ENCODE results near the gene CALHM4.

CALHM4 gene

DNA sequence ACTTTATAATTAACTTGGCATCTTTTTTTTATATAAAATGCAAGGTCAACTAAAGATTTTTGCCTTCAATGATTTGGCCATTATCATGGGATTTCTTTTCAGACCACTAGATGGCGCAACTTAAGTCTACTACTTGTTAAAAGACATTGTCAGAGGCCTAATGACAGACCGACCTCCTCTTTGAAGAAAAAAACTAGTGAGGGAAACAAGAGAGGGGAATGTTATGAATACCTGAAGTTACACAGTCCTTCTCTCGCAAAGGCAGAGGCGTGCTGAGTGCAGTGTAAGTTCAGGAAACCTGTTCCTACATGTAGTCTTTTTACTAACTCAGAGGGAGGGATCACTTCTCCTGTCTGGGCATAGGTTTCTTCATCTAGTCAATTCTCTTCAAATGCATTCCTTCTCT is 17.3 kb upstream of the CALHM4 start:
- DNase-seq (ENCODE audit: low read depth in 2 of 2, low spot score in 1 of 2): no peak

DNA sequence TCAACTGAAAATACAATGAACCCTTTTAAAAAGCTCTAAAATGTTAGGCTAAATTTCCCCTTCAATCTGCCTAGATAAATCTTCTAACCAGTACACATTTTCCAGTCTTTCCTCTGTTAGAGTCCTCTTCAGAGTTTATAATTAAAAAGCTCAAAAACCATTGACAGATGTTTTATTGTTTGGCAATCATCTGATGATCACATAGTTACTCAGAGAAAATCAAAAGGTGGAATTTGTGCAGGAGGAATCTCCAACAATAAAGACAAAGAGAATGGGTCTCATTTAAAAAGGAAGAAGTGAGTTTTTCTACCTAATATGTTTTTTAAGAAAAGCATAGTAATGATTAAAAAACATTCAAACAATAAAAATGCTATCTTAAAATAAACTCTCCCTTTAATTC is 11.1 kb upstream of the CALHM4 start:
- no peak for DNase-seq (ENCODE audit: low read depth in 2 of 2, low spot score in 1 of 2)

DNA sequence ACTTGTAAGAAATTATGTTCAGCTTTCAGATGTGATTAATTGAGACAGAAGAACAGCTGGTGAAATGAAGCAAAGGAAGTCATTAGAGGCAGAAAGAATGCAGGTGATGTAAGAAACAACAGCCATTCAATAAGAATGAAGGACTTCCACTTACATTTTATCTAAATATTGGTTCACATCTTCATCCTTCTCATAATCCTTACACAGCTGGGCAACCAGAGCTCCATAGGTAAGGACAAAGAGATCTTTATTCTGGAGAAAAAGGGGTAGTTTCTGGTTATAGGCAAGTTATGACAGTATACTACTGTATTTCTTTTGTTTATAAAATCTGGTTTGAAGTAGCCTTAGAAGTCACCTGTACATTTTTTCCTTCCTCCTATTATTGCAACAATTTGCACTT is 10.4 kb upstream of the CALHM4 start:
- DNase-seq (ENCODE audit: low read depth in 2 of 2, low spot score in 1 of 2): no peak

GRCh38 chr6:116545651-116546050 is 7.9 kb upstream of the CALHM4 start, which contains the start of gene TRAPPC3L:
Gene TRAPPC3L (minus strand): TSS chr6:116545684. CDS start chr6:116545514, 170 bp downstream.
- no peak for DNase-seq (ENCODE audit: low read depth in 2 of 2, low spot score in 1 of 2)

- no peak for DNase-seq (ENCODE audit: low read depth in 2 of 2, low spot score in 1 of 2)
Observed at GRCh38 chr6:116547358-116547757, 6.2 kb upstream of the CALHM4 start.

GRCh38 chr6:116550796-116551195 is 2.8 kb upstream of the CALHM4 start:
- no peak for DNase-seq (ENCODE audit: low read depth in 2 of 2, low spot score in 1 of 2)

DNA sequence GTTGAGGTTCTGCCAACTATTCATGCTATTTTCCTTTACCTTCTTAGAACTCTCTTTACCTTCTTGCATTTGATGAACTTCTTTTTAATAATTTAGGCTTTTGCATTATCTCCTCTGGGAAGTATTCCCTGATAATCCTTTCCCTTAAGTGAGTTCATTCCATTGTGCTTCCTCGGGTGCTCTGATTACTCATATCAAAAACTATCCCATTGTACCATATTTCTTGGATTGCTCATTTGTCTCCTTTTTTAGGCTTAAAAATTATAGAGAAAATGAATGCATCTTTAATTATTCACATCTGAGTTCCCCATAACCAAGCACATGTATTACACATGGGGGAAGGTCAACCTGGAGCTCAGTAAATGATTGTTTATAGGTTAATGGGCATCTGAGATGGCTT is 2.5 kb downstream of the CALHM4 start:
- DNase-seq (ENCODE audit: low read depth in 2 of 2, low spot score in 1 of 2): no peak

GRCh38 chr6:116556814-116557415 is 3.4 kb downstream of the CALHM4 start:
- no peak for DNase-seq (ENCODE audit: low read depth in 2 of 2, low spot score in 1 of 2)

GRCh38 chr6:116557893-116558292 is 4.3 kb downstream of the CALHM4 start:
- DNase-seq (ENCODE audit: low read depth in 2 of 2, low spot score in 1 of 2): no peak

- DNase-seq (ENCODE audit: low read depth in 2 of 2, low spot score in 1 of 2): no peak
Observed at GRCh38 chr6:116560130-116560529, 6.6 kb downstream of the CALHM4 start.

GRCh38 chr6:116561377-116562018 is 7.9 kb downstream of the CALHM4 start:
- peak; percentile 32 to 60 for DNase-seq (ENCODE audit: low read depth in 2 of 2, low spot score in 1 of 2)

- DNase-seq (ENCODE audit: low read depth in 2 of 2, low spot score in 1 of 2): no peak
Observed at GRCh38 chr6:116562019-116562403, 8.5 kb downstream of the CALHM4 start.

DNA sequence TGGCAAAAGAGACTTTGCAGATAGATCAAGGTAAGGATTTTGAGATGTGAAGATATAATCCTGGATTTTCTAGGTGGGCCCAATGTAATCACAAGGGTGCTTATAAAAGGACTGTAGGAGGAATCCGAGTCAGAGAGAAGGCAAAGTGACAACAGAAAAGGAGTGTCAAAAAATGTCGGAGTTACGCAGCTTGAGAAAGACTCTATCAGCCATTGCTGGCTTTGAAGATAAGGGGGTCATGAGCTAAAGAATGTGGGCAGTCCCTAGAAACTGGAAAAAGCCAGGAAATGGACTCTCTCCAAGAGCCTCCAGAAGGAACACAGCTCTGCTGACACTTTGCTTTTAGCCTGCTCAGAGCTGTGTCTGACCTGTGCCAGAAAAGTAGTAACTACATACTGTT is 9.1 kb downstream of the CALHM4 start:
- DNase-seq (ENCODE audit: low read depth in 2 of 2, low spot score in 1 of 2): no peak

DNA sequence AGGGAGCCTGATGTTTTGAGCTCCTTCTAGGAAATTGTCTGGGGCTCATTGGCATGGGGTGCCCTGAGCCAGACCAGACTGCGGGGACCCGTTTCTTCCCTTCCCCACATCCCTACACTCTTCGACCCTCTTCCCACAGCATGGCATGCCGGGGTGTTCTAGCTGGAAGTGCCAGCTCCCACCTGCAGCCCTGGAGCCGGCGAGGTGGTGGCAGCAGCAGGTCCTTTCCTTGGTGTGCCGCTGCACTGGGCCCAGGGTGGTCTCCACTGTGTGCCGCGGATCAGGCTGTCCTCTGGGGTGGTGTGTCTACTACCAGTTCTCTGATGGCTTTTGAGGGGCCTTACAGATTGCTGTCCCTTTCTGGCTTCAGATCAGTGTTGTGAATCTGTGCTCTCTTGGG is 10.3 kb downstream of the CALHM4 start:
- no peak for DNase-seq (ENCODE audit: low read depth in 2 of 2, low spot score in 1 of 2)

DNA sequence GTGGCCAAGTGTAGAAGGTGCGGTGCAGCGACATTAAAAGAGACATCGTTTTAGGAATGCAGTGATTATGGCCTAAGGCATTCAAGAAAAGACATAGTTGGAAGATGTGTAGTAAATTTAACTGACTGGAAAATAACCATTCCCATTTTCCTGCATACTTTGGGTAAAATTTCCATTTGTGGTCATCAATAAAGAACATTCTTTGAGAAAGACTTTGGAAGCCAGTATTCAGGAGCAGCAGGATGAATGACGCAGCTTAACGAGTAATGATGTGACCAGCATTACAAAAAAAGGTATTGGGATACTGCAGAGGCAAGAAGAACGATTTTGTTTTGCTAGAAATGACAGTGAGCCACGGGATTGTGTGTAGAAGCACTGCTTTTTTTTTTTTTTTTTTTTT is 10.8 kb downstream of the CALHM4 start:
- DNase-seq (ENCODE audit: low read depth in 2 of 2, low spot score in 1 of 2): no peak

DNA sequence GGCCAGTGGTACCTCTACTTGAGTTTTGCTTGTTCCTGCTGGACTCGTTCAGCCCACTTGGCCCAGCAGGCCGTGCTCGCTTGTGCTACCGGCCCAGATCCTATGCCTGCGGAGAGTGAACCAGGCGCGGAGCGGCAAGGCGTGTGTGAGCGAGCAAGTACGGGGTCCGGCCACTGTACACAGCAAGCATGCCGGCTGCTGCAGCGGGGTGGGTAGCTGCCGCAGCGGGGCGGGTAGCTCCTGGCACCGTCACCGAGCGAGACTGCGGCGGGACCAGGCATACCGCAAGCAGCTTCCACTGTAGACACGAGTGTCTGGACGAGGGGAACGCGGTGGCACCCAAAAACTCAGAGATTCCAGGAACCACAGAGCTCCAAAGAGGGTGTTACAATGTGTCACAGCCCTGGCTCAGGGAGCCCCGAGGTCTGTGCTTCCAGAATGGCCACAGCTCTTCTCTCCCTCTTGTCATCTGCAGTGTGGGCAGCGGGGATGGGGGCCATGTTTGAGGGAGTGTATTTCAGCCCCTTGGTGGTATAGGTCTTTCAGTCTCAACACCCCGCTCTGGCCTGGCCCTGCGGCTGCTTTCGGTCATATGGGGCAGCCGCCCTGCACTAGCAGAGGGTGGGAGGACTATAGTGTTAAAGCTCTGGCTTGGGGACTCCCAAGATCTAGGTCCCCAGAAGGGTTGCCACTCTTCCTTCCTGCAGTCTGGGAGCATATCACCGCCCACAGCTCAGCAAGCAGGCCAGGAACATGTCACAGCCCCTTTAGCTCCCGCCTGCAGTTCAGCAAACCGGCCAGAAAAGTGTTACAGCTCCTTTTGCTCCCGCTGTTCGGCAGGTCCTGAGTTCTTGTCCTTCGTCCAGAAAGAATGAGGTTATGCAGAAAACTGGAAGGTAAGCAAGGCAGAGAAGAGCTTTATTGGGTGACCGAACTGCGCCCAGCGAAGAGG is 11.6 kb downstream of the CALHM4 start:
- no peak for DNase-seq (ENCODE audit: low read depth in 2 of 2, low spot score in 1 of 2)

GRCh38 chr6:116568111-116568510 is 14.6 kb downstream of the CALHM4 start:
- DNase-seq (ENCODE audit: low read depth in 2 of 2, low spot score in 1 of 2): no peak

DNA sequence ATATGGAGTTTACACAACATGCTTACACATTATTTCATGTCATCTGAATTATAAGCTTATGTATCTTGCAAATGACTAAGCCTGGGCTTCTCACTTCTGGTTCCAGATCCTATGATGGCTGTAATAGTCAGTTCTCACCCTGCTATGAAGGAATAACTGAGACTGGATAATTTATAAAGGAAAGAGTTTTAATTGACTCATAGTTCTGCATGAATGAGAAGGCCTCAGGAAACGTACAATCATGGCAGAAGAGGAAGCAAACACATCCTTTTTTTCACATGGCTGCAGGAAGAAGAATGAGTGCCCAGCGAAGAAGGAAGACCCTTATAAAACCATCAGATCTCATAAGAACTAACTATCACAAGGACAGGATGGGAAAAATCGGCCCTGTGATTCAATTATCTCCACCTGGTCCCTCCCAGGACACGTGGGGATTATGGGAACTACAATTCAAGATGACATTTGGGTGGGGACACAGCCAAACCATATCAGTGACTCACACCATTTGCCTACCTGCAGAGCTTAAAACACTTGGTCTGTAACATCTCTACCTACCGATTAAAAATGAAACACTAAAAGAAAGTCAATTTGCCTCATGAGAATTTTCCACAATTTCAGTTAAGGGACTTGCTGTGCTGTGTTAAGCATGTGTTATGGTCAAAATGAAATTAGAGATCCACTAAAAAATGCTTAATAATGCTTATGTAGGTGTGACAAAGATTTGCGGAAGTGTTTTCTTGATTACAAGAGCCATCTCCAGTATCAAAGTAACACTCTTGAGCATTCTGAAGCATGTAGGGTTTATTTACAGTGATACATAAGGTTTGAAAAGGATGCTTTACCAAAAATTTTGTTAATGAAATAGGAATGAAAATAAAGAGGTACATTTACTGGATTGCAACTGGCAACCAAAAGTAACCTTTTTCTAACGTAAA is 15.5 kb downstream of the CALHM4 start:
- DNase-seq (ENCODE audit: low read depth in 2 of 2, low spot score in 1 of 2): no peak

DNA sequence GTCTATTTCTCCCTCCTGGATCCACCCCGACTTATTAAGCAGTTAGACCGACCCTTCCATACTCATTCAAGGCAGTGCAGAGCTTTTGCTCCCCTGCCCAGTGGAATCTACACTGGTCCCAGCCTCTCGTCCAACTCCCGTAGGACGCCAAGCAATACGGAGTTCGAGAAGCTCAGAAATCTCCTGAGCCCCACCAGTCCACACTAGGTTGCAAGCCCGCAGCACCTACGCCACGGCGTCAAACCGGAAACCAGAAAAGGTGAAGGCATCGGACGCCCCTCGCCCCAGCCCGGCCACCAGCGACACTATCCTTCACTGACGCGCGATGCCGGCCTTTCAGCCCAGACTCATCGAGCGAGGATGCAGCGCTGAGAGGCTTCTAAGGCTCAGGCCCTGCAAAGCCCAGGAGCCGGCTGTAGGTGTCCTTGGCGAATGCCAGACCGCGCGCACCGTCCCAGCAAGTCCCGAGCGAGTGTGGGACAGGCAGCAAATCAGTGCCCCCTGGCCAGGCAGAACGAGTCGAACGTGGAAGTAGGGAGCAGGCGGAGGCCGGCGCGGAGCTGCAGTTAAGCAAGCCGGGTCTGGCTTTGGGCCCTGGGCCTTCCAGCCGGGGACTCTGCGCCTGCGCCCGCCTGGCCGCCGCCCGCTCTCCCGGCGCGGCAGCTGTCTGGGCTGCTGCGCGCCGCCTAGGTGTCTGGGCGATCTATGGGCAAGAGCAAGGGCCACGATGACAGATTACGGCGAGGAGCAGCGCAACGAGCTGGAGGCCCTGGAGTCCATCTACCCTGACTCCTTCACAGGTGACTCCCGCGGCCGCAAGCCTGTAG is 17.5 kb downstream of the CALHM4 start, which contains the start of gene RWDD1:
Gene RWDD1 (plus strand): TSS at position 649 of the 827 bp plus-strand sequence. CDS start 79 bp downstream, at position 728.
- DNase-seq (ENCODE audit: low read depth in 2 of 2, low spot score in 1 of 2): peak; percentile 90 to 97

GRCh38 chr6:116571683-116572000 is 18.1 kb downstream of the CALHM4 start:
- DNase-seq (ENCODE audit: low read depth in 2 of 2, low spot score in 1 of 2): no peak

All from stimulated activated CD8-positive, alpha-beta memory T cell treated with anti-CD3 and anti-CD28 coated beads, Interleukin-4, amount 100 ng/mL, for 4 hours (primary cell).